ENCODE data around the gene C6orf58. TPM values are rescaled to one million over a fixed set of nuclear protein-coding genes. Genes with fewer than 3 reads are reported as not detected.

C6orf58 gene
- total and polyA plus RNA-seq, 10 of the 15 experiments (the other 5 are each of a cell fraction or from before 2014, with no cell fraction given), result 0.06 to 0.43 (median 0.12) TPM; not detected in 2

DNA sequence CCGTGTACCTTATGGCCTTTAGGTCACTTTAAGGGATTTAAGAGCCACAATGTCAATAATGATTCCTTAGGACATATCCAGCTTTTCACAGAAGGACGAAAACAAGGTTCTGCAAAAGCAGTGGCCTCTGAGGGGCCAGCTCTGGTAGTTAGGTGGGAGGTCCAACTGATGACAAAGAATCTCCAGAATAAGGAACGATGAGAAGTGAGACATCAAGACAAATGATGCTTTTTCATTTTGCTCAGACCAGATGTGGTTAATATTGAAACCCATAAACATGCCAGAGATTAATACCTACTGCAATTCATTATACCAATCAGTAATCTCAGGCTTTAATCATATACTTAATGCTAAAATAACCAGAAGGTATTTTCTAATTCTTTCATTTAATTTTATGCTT is 1.9 kb downstream of the C6orf58 start:
- ChIA-PET RAD21 (ENCODE audit: unreplicated experiment) (no interaction called here), CTCF (no interaction called here), POLR2A (no interaction called here), SMC1A (ENCODE audit: uncharacterized antibody, unreplicated experiment) (no interaction called here)
- Histone ChIP-seq H3K36me3 (ENCODE audit: control insufficient read depth in 2 of 2, insufficient read depth in 2 of 2, low read length in 1 of 2) (no peaks in the 10 kb centered on the region), H3K9ac (ENCODE audit: control insufficient read depth, insufficient read depth, low read length) (no peak overlapping the region), H3K79me2 (ENCODE audit: control insufficient read depth, insufficient read depth, low read length) (no peaks in the 10 kb centered on the region), H3K27ac (ENCODE audit: control insufficient read depth, insufficient read depth) (no peak overlapping the region), H2AFZ (ENCODE audit: control insufficient read depth, low read depth, low read length) (no peak overlapping the region), H3K27me3 (replicated peaks in 1 of 2; ENCODE audit: control insufficient read depth in 2 of 2, insufficient read depth in 2 of 2, low read length in 1 of 2) (no peaks in the 10 kb centered on the region), H4K20me1 (ENCODE audit: control insufficient read depth, insufficient read depth) (no peaks in the 10 kb centered on the region), H3K9me3 (replicated peaks; ENCODE audit: control insufficient read depth, insufficient read depth, low read length) (no peaks in the 10 kb centered on the region), H3K4me1 (ENCODE audit: control insufficient read depth, insufficient read depth, low read length) (no peaks in the 10 kb centered on the region), H3K4me3 (no peak overlapping the region), H3K4me2 (ENCODE audit: control insufficient read depth, insufficient read depth) (no peak overlapping the region)
- DNase-seq (ENCODE audit: low read depth, low spot score) (no peak), FAIRE-seq (no peak), ATAC-seq (peak; percentile 70)
- 10% methylated on average over 3 of the region's 3 CpGs for WGBS (ENCODE audit: insufficient coverage, insufficient replicate concordance, low lambda C conversion rate, missing lambda C conversion rate)
- intact Hi-C loops (cut with micrococcal nuclease; ENCODE audit: unreplicated experiment) (no loop called here), in situ Hi-C loops (cut with MboI) (no loop called here)
- no TSS peak for BruUV-seq (replicated peaks)
- TF ChIP-seq SREBF2 (IDR thresholded peaks at IDR 0.05; ENCODE audit: low read length) (no peak), PAX5 (IDR thresholded peaks at IDR 0.05; ENCODE audit: borderline replicate concordance, low read depth, low read length) (no peak), EZH2 (IDR thresholded peaks at IDR 0.05; ENCODE audit: borderline replicate concordance, control insufficient read depth, low read depth, low read length) (no peak), DPF2 (IDR thresholded peaks at IDR 0.05) (no peak), SUZ12 (IDR thresholded peaks at IDR 0.05; ENCODE audit: unreplicated experiment) (no peak), MYC (IDR thresholded peaks at IDR 0.05; ENCODE audit: insufficient read depth, insufficient read length, insufficient replicate concordance, low read length, severe bottlenecking) (no peak), ZSCAN29 (IDR thresholded peaks at IDR 0.05) (no peak), CEBPB (IDR thresholded peaks at IDR 0.05; ENCODE audit: borderline replicate concordance in 1 of 2, low read depth in 2 of 2, low read length in 2 of 2) (no peak), RAD21 (IDR thresholded peaks at IDR 0.05; ENCODE audit: insufficient read depth, low read depth, low read length) (no peak), HDGF (IDR thresholded peaks at IDR 0.05) (no peak), NR2C1 (IDR thresholded peaks at IDR 0.05) (no peak), ZNF274 (IDR thresholded peaks at IDR 0.05; ENCODE audit: insufficient read depth, insufficient read length) (no peak), ETV6 (conservative IDR thresholded peaks at IDR 0.05 in 1 of 2, IDR thresholded peaks at IDR 0.05 in 1 of 2; ENCODE audit: borderline replicate concordance in 1 of 2, low read depth in 1 of 2) (no peak)
- TF ChIP-seq, protein P1, sequence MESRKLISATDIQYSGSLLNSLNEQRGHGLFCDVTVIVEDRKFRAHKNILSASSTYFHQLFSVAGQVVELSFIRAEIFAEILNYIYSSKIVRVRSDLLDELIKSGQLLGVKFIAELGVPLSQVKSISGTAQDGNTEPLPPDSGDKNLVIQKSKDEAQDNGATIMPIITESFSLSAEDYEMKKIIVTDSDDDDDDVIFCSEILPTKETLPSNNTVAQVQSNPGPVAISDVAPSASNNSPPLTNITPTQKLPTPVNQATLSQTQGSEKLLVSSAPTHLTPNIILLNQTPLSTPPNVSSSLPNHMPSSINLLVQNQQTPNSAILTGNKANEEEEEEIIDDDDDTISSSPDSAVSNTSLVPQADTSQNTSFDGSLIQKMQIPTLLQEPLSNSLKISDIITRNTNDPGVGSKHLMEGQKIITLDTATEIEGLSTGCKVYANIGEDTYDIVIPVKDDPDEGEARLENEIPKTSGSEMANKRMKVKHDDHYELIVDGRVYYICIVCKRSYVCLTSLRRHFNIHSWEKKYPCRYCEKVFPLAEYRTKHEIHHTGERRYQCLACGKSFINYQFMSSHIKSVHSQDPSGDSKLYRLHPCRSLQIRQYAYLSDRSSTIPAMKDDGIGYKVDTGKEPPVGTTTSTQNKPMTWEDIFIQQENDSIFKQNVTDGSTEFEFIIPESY (IDR thresholded peaks at IDR 0.05), result no peak
- TF ChIP-seq, protein P2, sequence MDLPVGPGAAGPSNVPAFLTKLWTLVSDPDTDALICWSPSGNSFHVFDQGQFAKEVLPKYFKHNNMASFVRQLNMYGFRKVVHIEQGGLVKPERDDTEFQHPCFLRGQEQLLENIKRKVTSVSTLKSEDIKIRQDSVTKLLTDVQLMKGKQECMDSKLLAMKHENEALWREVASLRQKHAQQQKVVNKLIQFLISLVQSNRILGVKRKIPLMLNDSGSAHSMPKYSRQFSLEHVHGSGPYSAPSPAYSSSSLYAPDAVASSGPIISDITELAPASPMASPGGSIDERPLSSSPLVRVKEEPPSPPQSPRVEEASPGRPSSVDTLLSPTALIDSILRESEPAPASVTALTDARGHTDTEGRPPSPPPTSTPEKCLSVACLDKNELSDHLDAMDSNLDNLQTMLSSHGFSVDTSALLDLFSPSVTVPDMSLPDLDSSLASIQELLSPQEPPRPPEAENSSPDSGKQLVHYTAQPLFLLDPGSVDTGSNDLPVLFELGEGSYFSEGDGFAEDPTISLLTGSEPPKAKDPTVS (IDR thresholded peaks at IDR 0.05; ENCODE audit: low read depth, low read length), result no peak
- TF ChIP-seq, protein P3, sequence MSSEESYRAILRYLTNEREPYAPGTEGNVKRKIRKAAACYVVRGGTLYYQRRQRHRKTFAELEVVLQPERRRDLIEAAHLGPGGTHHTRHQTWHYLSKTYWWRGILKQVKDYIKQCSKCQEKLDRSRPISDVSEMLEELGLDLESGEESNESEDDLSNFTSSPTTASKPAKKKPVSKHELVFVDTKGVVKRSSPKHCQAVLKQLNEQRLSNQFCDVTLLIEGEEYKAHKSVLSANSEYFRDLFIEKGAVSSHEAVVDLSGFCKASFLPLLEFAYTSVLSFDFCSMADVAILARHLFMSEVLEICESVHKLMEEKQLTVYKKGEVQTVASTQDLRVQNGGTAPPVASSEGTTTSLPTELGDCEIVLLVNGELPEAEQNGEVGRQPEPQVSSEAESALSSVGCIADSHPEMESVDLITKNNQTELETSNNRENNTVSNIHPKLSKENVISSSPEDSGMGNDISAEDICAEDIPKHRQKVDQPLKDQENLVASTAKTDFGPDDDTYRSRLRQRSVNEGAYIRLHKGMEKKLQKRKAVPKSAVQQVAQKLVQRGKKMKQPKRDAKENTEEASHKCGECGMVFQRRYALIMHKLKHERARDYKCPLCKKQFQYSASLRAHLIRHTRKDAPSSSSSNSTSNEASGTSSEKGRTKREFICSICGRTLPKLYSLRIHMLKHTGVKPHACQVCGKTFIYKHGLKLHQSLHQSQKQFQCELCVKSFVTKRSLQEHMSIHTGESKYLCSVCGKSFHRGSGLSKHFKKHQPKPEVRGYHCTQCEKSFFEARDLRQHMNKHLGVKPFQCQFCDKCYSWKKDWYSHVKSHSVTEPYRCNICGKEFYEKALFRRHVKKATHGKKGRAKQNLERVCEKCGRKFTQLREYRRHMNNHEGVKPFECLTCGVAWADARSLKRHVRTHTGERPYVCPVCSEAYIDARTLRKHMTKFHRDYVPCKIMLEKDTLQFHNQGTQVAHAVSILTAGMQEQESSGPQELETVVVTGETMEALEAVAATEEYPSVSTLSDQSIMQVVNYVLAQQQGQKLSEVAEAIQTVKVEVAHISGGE (CRISPR knock-in tag; IDR thresholded peaks at IDR 0.05), result no peak
